ENCODE results near the gene NEK11.
A peak's percentile ranks its signal among the peaks of the same experiment; 100 is the strongest.
"Not testable (repeated sequence)": the region's sequence is repeated elsewhere in the genome, so short reads cannot be mapped to it uniquely, and the experiment has no call there.

NEK11 gene

DNA sequence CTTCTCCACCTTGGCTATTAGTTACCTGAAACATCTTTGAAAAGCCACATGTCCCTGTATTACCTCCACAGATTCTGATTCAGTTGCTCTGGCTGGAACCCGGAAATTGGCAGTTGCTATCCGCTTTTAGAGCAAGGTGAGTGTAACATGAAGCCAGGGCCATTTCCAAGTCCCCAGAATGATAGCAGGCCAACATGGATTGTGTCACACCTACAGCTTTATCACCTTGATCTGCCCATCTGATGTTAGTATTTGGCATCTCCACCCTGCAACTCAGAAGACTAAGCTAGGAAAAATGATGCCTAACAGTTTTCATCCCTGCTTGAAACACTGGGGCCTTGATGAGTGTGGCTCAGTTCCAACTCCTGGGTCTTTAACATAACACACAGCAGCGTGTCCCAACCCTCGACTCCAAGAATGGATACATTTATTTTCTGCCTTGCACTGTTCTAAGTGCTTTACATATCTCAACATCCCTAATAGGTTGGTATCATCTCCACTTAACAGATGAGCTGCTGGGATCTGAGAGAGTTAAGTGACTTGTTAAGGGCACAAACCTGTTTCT is 333.6 kb downstream of the NEK11 start:
- no peak for DNase-seq (ENCODE audit: low read depth)

DNA sequence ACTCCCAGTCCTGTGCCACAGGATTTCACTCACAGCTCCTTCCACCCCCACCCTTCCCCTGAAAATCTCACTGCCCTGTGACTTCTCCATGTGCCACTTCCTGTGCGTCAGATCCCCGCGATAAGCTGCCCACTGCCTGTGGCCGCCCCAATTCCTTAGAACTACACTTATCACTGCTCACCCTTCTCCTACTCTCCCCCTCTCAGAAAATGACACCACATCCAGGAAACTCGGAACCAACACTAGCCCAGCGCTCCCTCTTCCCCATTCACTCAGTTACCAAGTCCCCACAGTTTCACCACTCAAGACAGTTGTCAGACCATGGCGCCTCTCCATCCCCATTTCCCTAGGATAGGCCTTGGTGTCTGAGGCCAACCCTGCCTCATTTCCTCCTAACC is 334.4 kb downstream of the NEK11 start:
- not testable (repeated sequence) for DNase-seq (ENCODE audit: low read depth)

GRCh38 chr3:131361464-131362421 is 335.1 kb downstream of the NEK11 start:
- peak; percentile 60 for DNase-seq (ENCODE audit: low read depth)

DNA sequence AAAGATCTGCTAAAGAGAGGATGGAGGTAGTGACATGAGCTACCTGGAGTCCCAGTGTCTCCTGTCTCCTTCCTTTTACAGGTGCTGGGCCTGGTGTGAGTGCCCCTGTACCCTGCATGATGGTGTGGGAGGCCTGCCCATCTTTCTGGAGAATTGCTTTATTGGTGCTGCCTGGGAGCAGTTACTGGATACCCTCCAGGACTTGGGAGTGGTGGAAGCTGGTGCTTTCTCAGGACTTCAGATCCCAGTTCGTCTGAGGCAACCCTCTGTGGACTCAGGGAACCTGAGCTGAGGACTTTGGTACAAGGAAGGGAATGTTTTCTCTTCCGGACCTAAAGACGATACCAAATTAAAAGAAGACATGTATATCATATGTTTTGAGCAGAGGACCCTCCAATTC is 336.6 kb downstream of the NEK11 start:
- DNase-seq (ENCODE audit: low read depth), result no peak

GRCh38 chr3:131370935-131371687 is 344.4 kb downstream of the NEK11 start:
- DNase-seq (ENCODE audit: low read depth), result no peak

- DNase-seq (ENCODE audit: low read depth), result no peak
Observed at GRCh38 chr3:131371688-131372066, 345.0 kb downstream of the NEK11 start.

DNA sequence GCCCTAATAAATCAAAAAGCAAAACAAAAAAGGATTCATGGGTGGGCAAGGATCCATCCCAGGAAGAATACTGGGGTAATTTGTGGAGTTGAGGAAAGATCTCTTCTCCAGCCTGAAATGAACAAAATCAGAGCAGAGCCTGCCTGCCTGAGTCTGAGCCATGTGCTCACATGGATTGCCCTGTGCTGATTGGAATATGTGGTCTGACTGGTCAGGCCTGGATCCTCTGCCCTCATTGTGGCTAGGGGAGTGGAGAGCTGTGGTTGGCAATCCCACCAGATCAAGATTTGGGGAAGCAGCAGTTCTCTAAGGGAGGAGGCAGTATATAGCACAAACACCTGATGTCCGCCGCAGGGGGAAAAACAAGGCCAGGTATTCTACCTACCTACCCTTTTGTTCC is 348.1 kb downstream of the NEK11 start:
- no peak for DNase-seq (ENCODE audit: low read depth)

DNA sequence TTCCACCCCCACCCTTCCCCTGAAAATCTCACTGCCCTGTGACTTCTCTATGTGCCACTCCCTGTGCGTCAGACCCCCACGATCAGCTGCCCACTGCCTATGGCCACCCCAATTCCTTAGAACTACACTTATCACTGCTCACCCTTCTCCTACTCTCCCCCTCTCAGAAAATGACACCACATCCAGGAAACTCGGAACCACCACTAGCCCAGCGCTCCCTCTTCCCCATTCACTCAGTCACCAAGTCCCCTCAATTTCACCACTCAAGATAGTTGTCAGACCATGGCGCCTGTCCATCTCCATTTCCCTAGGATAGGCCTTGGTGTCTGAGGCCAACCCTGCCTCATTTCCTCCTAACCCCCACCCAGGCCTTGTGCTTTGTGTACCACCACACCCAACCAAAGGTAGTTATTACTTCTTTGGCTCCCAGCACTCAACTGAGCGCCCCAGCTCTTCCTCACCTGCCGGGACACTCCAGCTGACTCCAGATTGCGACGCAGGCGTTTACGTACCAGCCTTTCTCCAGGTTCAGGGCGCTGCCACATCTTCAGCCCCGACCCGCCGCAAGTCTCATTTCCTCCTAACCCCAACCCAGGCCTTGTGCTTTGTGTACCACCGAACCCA is 354.3 kb downstream of the NEK11 start:
- DNase-seq (ENCODE audit: low read depth), result not testable (repeated sequence)

GRCh38 chr3:131381445-131382291 is 355.0 kb downstream of the NEK11 start, which contains the start of gene NUDT16:
Gene NUDT16 (plus strand): TSS chr3:131381774. CDS start chr3:131381805, 31 bp downstream.
- DNase-seq (ENCODE audit: low read depth), result peak; percentile 89

- DNase-seq (ENCODE audit: low read depth), result no peak
Observed at GRCh38 chr3:131386429-131387165, 359.9 kb downstream of the NEK11 start.

DNA sequence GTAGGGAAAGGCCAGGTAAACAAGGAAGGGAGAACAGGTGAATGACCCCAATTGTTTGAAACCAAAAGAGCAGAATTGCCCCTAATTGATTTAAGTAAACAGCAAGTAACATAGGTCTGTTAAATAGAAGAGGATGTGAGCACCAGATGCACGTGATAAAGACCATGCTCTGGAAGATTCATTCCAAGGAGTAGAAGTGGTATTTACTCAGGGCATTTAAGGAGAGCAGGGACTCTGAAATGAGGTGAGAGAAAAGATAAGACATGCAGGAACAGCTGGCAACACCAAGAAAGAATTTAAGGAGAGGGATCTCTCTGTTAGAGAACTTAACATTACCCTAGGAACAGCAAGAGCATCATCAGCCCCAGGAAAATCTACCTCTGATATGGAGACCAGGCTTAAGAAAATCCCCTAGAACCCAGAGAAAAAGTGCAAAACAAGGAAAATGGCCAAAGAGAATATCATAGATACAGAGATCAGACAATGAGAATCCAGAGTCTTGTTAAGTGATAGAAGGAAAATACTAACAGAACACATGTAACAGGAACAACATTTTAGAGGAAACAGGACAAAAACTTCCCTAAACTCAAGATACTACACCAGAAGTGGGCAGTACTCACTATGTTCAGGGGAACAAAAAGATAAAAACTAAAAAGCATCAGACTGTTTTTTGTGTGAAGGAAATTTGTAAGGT is 361.3 kb downstream of the NEK11 start:
- DNase-seq (ENCODE audit: low read depth), result no peak

GRCh38 chr3:131388490-131388799 is 361.8 kb downstream of the NEK11 start:
- DNase-seq (ENCODE audit: low read depth), result no peak

DNA sequence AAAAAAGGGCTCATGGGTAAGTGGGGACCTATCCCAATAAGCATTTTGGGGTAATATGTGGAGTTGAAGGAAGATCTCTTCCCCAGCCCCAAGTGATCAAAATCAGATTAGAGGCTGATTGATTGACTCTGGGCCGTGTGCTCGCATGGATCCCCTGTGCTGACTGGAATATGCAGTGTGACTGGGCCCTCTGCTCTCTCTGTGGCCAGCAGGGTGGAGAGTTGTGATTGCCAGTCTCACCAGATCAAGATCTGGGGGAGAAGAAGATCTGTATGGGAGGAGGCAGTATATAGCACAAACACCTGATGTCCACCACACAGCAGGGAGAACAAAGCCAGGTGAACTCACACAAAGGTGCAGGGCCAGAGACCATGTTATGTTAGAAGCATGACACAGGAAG is 363.7 kb downstream of the NEK11 start:
- DNase-seq (ENCODE audit: low read depth), result no peak

DNA sequence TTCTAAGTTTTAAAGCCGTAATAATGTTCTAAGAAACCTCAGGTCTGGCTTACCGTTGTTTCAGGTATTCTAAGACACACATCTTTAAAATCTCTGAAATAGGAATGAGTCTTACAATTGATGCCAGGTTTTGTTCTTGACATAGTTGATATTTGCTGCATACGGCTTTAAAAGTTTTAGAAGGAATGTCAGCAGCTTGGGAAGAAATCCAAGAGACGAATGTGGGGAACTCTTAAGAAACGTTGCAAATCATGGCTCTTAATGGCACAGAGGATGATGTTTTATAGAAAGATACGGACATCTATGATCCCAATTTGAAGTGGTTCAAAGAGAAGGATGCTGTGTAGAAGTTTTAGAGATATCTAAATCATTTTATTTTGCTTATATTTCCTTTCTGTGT is 366.4 kb downstream of the NEK11 start:
- DNase-seq (ENCODE audit: low read depth), result no peak

DNA sequence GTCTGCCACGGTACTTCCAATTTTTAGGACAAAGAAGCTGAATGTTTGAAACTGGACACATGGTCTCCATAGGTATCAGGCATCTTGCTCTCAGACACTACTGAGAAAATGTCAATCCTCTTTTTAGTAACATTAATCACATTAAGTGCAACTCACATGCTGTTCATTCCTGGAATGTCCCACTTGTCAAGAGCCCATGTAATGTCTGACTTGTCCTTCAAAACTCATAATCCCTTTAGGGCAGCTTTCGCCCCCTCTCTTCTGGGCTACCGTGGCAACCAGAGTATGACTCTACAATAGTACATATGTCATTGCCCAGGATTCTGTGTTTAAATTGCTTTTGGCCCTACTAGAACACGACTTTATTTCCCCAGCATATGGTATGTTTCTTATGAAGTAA is 367.2 kb downstream of the NEK11 start:
- no peak for DNase-seq (ENCODE audit: low read depth)

DNA sequence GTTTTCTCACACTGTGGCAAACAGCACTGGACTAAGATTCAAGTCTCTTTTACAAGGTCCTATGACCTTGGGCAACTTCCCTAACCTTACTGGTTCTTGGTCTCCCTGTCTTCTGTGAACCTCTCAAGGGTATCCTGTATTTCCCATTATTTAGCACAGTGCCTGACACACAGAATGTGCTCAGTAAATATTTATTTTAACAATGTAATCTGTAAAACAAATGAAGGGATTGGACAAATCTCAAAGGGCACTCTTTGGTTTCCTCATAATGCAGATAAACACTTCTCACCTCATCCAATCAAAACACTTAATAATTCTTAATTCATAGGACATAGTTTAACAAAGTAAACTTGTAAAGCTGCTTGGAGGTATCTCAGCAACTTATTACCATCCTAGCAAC is 367.7 kb downstream of the NEK11 start:
- no peak for DNase-seq (ENCODE audit: low read depth)

GRCh38 chr3:131396170-131396569 is 369.5 kb downstream of the NEK11 start:
- DNase-seq (ENCODE audit: low read depth), result no peak

DNA sequence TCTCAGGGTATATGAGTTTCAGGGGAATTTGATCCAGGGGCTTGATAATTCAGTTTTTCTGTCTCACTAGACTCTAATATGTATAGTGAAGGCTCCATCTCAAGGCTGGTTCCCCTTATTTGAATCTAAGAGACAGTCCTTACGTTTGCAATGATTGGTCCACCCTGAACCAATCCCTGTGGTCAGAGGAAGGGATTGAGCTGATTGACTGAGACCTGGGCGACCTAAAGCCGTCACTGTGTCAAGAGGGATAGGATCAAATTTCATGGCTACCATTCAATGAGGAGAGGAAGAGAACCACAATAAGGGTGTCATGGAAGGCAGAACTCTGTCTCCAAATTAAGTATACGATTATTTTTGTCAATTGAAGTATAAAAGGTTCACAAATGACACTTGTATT is 371.2 kb downstream of the NEK11 start:
- DNase-seq (ENCODE audit: low read depth), result no peak
